PFSK-1 (cell line): Measurements from ENCODE around the gene PPM1N.

Experiments used
- FOXP2 ChIP-seq: optimal IDR thresholded peaks from 2 replicates; pipeline ENCODE3; 2011; ENCODE audit warnings: borderline replicate concordance, control low read depth, inconsistent platforms; ENCODE audit not compliant: insufficient read depth; ENCODE audit errors: extremely low read length, extremely low read depth
- POLR2AphosphoS5 ChIP-seq: IDR thresholded peaks from 2 replicates; pipeline ENCODE4 v1.6.1; 2012; ENCODE audit warnings: low read depth, mild to moderate bottlenecking, control low read depth, low read length, moderate library complexity
- REST ChIP-seq, 2 experiments: IDR thresholded peaks; 2 replicates each; pipeline versions ENCODE4 v1.6.1 to v1.8.0; 2011 to 2012; ENCODE audit warnings: low read depth in 2 of 2, low read length in 2 of 2, control low read depth in 1 of 2, inconsistent platforms in 1 of 2, mild to moderate bottlenecking in 1 of 2, moderate library complexity in 1 of 2; ENCODE audit not compliant: insufficient read depth in 1 of 2
- SIN3A ChIP-seq: IDR thresholded peaks from 2 replicates; pipeline ENCODE4 v1.6.1; 2012; ENCODE audit warnings: mild to moderate bottlenecking, low read length, moderate library complexity, borderline replicate concordance; ENCODE audit not compliant: insufficient read depth
- TAF1 ChIP-seq: IDR thresholded peaks from 2 replicates; pipeline ENCODE4 v1.6.1; 2012; ENCODE audit warnings: low read length, control low read depth, borderline replicate concordance; ENCODE audit not compliant: insufficient read depth

Gene PPM1N

GRCh38 chr19:45455707-45456499 is 42.3 kb upstream of the PPM1N start:
- TF ChIP-seq FOXP2 (peak; percentile 19), POLR2AphosphoS5 (no peak), REST (IDR thresholded peaks at IDR 0.05; ENCODE audit: insufficient read depth in 1 of 2, low read depth in 2 of 2, low read length in 2 of 2) (peak; percentile 62 to 67; a peak in 2 of 4 replicates), SIN3A (peak; percentile 95; the same call in 1 of the 2 replicates), TAF1 (no peak)

- TF ChIP-seq POLR2AphosphoS5 (no peak), FOXP2 (no peak), TAF1 (no peak), SIN3A (no peak), REST (IDR thresholded peaks at IDR 0.05; ENCODE audit: insufficient read depth in 1 of 2, low read depth in 2 of 2, low read length in 2 of 2) (no peak)
Observed at GRCh38 chr19:45456500-45456815, 41.8 kb upstream of the PPM1N start.

- no peak for TF ChIP-seq SIN3A
- TF ChIP-seq POLR2AphosphoS5: no peak
- no peak for TF ChIP-seq FOXP2
- TF ChIP-seq TAF1: no peak
- no peak for TF ChIP-seq REST (IDR thresholded peaks at IDR 0.05; ENCODE audit: insufficient read depth in 1 of 2, low read depth in 2 of 2, low read length in 2 of 2)
Observed at GRCh38 chr19:45457776-45458175, 40.5 kb upstream of the PPM1N start.

GRCh38 chr19:45460807-45461347 is 37.4 kb upstream of the PPM1N start:
- no peak for TF ChIP-seq FOXP2
- TF ChIP-seq REST (IDR thresholded peaks at IDR 0.05; ENCODE audit: insufficient read depth in 1 of 2, low read depth in 2 of 2, low read length in 2 of 2): no peak

GRCh38 chr19:45462174-45462573 is 36.1 kb upstream of the PPM1N start:
- TF ChIP-seq REST (IDR thresholded peaks at IDR 0.05; ENCODE audit: insufficient read depth in 1 of 2, low read depth in 2 of 2, low read length in 2 of 2) (no peak), TAF1 (no peak), SIN3A (no peak), POLR2AphosphoS5 (no peak), FOXP2 (no peak)
